BE2C (cell line): ENCODE results near the gene ZNF518B.

Source experiments
- DNase-seq: peaks from one replicate; pipeline ENCODE4 v3.0.0-alpha.2; 2020
- H3K27me3 ChIP-seq: fragments of 250-450 bp; sonication (Bioruptor Pico); 2 replicates; pipeline ENCODE4 v1.5.1; 2020; ENCODE audit warnings: mild to moderate bottlenecking
- H3K36me3 ChIP-seq: fragments of 250-450 bp; sonication (Bioruptor Pico); 2 replicates; pipeline ENCODE4 v1.5.1; 2020; ENCODE audit warnings: mild to moderate bottlenecking
- H3K4me1 ChIP-seq: fragments of 250-450 bp; sonication (Bioruptor Pico); 2 replicates; pipeline ENCODE4 v1.5.1; 2020
- H3K4me3 ChIP-seq: 2 replicates; pipeline ENCODE4 v1.5.1; 2011; ENCODE audit warnings: low read depth, low read length
- H3K9me3 ChIP-seq: fragments of 250-450 bp; sonication (Bioruptor Pico); 2 replicates; pipeline ENCODE4 v1.5.1; 2020
- CTCF ChIP-seq: IDR thresholded peaks from 2 replicates; pipeline ENCODE4 v1.5.1; 2012; ENCODE audit warnings: mild to moderate bottlenecking, low read depth, low read length

The ZNF518B gene

GRCh38 chr4:10416441-10416840 is 40.8 kb downstream of the ZNF518B start:
- H3K9me3 ChIP-seq: no peaks in the 10 kb centered on the region
- H3K4me1 ChIP-seq: no peaks in the 10 kb centered on the region
- no peak for TF ChIP-seq CTCF
- H3K4me3 ChIP-seq: no peak overlapping the region
- H3K27me3 ChIP-seq: no peaks in the 10 kb centered on the region
- no peaks in the 10 kb centered on the region for H3K36me3 ChIP-seq
- DNase-seq: no peak

GRCh38 chr4:10413177-10413576 is 44.0 kb downstream of the ZNF518B start:
- no peak for DNase-seq
- no peak for TF ChIP-seq CTCF

GRCh38 chr4:10405672-10406071 is 51.6 kb downstream of the ZNF518B start:
- H3K4me1 ChIP-seq: no peaks in the 10 kb centered on the region
- no peak overlapping the region for H3K4me3 ChIP-seq
- TF ChIP-seq CTCF: no peak
- H3K36me3 ChIP-seq: no peaks in the 10 kb centered on the region
- H3K27me3 ChIP-seq: no peaks in the 10 kb centered on the region
- DNase-seq: no peak
- H3K9me3 ChIP-seq: no peaks in the 10 kb centered on the region

More at GRCh38 chr4:10413177-10413576, 44.0 kb downstream of the ZNF518B start:
- Histone ChIP-seq H3K27me3 (no peaks in the 10 kb centered on the region), H3K36me3 (no peaks in the 10 kb centered on the region), H3K4me1 (no peaks in the 10 kb centered on the region), H3K9me3 (no peaks in the 10 kb centered on the region), H3K4me3 (no peak overlapping the region)

GRCh38 chr4:10403633-10404445 is 53.4 kb downstream of the ZNF518B start:
- peak; percentile 21; the same call in 1 of the 2 replicates for TF ChIP-seq CTCF
- no peak overlapping the region for H3K4me3 ChIP-seq
- H3K27me3 ChIP-seq: no peaks in the 10 kb centered on the region
- H3K9me3 ChIP-seq: no peaks in the 10 kb centered on the region
- H3K36me3 ChIP-seq: no peaks in the 10 kb centered on the region
- no peak for DNase-seq
- H3K4me1 ChIP-seq: no peaks in the 10 kb centered on the region

- Histone ChIP-seq H3K4me3 (no peak overlapping the region), H3K9me3 (no peaks in the 10 kb centered on the region), H3K36me3 (no peaks in the 10 kb centered on the region), H3K4me1 (no peaks in the 10 kb centered on the region), H3K27me3 (no peaks in the 10 kb centered on the region)
- DNase-seq: no peak
- TF ChIP-seq CTCF: no peak
These were observed 61.1 kb downstream of the ZNF518B start for GRCh38 chr4:10395971-10396580.
